ENCODE data around the gene RAP1GAP2. TPM values are rescaled to one million over a fixed set of nuclear protein-coding genes. Genes with fewer than 3 reads are reported as not detected.

Gene RAP1GAP2
- total RNA-seq, 4 donors from 2014 or later = 1.5 to 23.1 (median 6.7) TPM

GRCh38 chr17:2943981-2944380 is 147.7 kb downstream of the RAP1GAP2 start:
- Histone ChIP-seq H3K4me3 (no peak overlapping the region), H3K9me3 (no peaks in the 10 kb centered on the region), H3K27me3 (no peaks in the 10 kb centered on the region), H3K27ac (no peak overlapping the region), H3K36me3 (no peaks in the 10 kb centered on the region), H3K4me1 (no peaks in the 10 kb centered on the region)
- TF ChIP-seq POLR2A (IDR thresholded peaks at IDR 0.05) = no peak
- TF ChIP-seq, protein P1, sequence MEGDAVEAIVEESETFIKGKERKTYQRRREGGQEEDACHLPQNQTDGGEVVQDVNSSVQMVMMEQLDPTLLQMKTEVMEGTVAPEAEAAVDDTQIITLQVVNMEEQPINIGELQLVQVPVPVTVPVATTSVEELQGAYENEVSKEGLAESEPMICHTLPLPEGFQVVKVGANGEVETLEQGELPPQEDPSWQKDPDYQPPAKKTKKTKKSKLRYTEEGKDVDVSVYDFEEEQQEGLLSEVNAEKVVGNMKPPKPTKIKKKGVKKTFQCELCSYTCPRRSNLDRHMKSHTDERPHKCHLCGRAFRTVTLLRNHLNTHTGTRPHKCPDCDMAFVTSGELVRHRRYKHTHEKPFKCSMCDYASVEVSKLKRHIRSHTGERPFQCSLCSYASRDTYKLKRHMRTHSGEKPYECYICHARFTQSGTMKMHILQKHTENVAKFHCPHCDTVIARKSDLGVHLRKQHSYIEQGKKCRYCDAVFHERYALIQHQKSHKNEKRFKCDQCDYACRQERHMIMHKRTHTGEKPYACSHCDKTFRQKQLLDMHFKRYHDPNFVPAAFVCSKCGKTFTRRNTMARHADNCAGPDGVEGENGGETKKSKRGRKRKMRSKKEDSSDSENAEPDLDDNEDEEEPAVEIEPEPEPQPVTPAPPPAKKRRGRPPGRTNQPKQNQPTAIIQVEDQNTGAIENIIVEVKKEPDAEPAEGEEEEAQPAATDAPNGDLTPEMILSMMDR (IDR thresholded peaks at IDR 0.05) = no peak
- no peak for DNase-seq
- intact Hi-C loops (cut with DNase I; ENCODE audit: low total_unique reads) = no loop called here

GRCh38 chr17:2945299-2945698 is 149.1 kb downstream of the RAP1GAP2 start:
- Histone ChIP-seq H3K27ac (no peak overlapping the region), H3K4me1 (no peaks in the 10 kb centered on the region), H3K9me3 (no peaks in the 10 kb centered on the region), H3K36me3 (no peaks in the 10 kb centered on the region), H3K27me3 (no peaks in the 10 kb centered on the region), H3K4me3 (no peak overlapping the region)
- intact Hi-C loops (cut with DNase I; ENCODE audit: low total_unique reads) = no loop called here
- no peak for DNase-seq
- no peak for TF ChIP-seq POLR2A (IDR thresholded peaks at IDR 0.05)
- TF ChIP-seq, protein P1 (IDR thresholded peaks at IDR 0.05) = no peak

DNA sequence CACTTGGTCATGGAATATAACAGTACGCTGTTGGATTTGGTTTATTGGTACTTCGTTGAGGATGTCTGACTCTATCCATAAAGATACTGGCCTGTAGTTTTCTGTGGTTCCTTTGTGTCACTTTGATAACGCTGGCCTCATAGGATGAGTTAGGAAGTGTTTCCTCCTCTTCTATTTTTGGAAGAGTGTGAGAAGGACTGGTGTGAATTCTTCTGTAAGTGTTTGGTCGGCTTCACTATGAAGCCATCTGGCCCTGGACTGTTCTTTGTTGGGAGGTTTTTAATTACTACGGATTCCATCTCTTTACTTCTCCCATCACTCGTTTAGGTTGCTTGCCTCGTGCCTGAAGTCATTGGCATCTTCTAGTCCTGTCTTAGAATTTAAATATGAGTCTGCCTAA is 149.9 kb downstream of the RAP1GAP2 start:
- no peak overlapping the region for H3K27ac ChIP-seq
- no peaks in the 10 kb centered on the region for H3K4me1 ChIP-seq
- H3K27me3 ChIP-seq = no peaks in the 10 kb centered on the region
- intact Hi-C loops (cut with DNase I; ENCODE audit: low total_unique reads) = no loop called here
- no peaks in the 10 kb centered on the region for H3K36me3 ChIP-seq
- no peaks in the 10 kb centered on the region for H3K9me3 ChIP-seq
- no peak overlapping the region for H3K4me3 ChIP-seq
- no peak for TF ChIP-seq POLR2A (IDR thresholded peaks at IDR 0.05)
- TF ChIP-seq, protein P1 (IDR thresholded peaks at IDR 0.05) = no peak
- no peak for DNase-seq

DNA sequence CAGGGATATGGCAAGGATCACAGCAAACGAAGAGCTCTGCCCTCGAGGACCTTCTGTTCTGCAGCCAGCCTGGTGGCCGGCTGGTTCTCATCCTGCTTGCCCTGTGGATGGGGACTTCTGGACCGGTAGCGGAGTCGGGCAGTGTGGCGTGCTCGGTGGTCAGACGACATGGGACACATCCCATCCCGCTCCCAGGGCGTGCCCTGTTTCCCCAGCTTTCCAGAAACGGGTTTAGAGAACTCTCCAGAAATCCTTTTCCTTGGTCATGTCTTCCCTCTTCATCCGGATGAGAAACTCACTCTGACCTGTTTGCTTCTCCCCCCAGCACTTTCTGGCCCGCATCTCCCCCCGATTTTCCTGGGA is 151.3 kb downstream of the RAP1GAP2 start:
- TF ChIP-seq, protein P1 (IDR thresholded peaks at IDR 0.05) = no peak
- no peak for TF ChIP-seq POLR2A (IDR thresholded peaks at IDR 0.05)
- DNase-seq = no peak
- no peak overlapping the region for H3K4me3 ChIP-seq

GRCh38 chr17:2947996-2948550 is 151.8 kb downstream of the RAP1GAP2 start:
- intact Hi-C loops (cut with DNase I; ENCODE audit: low total_unique reads) = no loop called here
- Histone ChIP-seq H3K4me3 (no peak overlapping the region), H3K9me3 (no peaks in the 10 kb centered on the region), H3K36me3 (no peaks in the 10 kb centered on the region), H3K4me1 (no peaks in the 10 kb centered on the region), H3K27me3 (no peaks in the 10 kb centered on the region), H3K27ac (no peak overlapping the region)
- TF ChIP-seq POLR2A (IDR thresholded peaks at IDR 0.05) = no peak
- DNase-seq = no peak

More for the DNA sequence above, 151.3 kb downstream of the RAP1GAP2 start:
- no peaks in the 10 kb centered on the region for H3K36me3 ChIP-seq
- intact Hi-C loops (cut with DNase I; ENCODE audit: low total_unique reads) = no loop called here
- H3K9me3 ChIP-seq = no peaks in the 10 kb centered on the region
- H3K27ac ChIP-seq = no peak overlapping the region
- H3K27me3 ChIP-seq = no peaks in the 10 kb centered on the region
- H3K4me1 ChIP-seq = no peaks in the 10 kb centered on the region

All from uterus (tissue), 4 donors.